Neuronal stem cell (in vitro differentiated cells): ENCODE data around the gene COG1. TPM values are rescaled to one million over a fixed set of nuclear protein-coding genes. Genes with fewer than 3 reads are reported as not detected.
"Not testable (repeated sequence)": the region's sequence is repeated elsewhere in the genome, so short reads cannot be mapped to it uniquely, and the experiment has no call there.

Experiments used
- DNase-seq: peaks from one replicate; pipeline ENCODE4 v3.0.0-alpha.2; 2013; ENCODE audit warnings: low spot score
- H2AFZ ChIP-seq: one replicate; pipeline ENCODE4 v1.6.1; 2013; ENCODE audit warnings: mild to moderate bottlenecking, low read length, inconsistent platforms
- H2AK5ac ChIP-seq: 2 replicates; pipeline ENCODE4 v1.6.1; 2013; ENCODE audit warnings: low read depth, mild to moderate bottlenecking, inconsistent platforms, low read length, moderate library complexity, mixed read lengths
- H2BK120ac ChIP-seq: 2 replicates; pipeline ENCODE4 v1.6.1; 2013; ENCODE audit warnings: low read depth, mild to moderate bottlenecking, inconsistent platforms, low read length, moderate library complexity, mixed read lengths
- H2BK12ac ChIP-seq: one replicate; pipeline ENCODE4 v1.6.1; 2013; ENCODE audit warnings: low read length, inconsistent platforms
- H2BK15ac ChIP-seq: 2 replicates; pipeline ENCODE4 v1.6.1; 2013; ENCODE audit warnings: mild to moderate bottlenecking, low read length, inconsistent platforms, mixed read lengths
- H2BK5ac ChIP-seq: one replicate; pipeline ENCODE4 v1.6.1; 2013; ENCODE audit warnings: inconsistent platforms, mild to moderate bottlenecking, low read length, moderate library complexity
- H3K14ac ChIP-seq: one replicate; pipeline ENCODE4 v1.6.1; 2013; ENCODE audit warnings: low read length, inconsistent platforms
- H3K18ac ChIP-seq: 2 replicates; pipeline ENCODE4 v1.6.1; 2013; ENCODE audit warnings: low read length, inconsistent platforms
- H3K23ac ChIP-seq: 2 replicates; pipeline ENCODE4 v1.6.1; 2013; ENCODE audit warnings: low read depth, mild to moderate bottlenecking, mixed read lengths, low read length, inconsistent platforms; ENCODE audit not compliant: poor library complexity
- H3K27ac ChIP-seq: replicated peaks from 3 replicates; pipeline ENCODE4 v1.5.1; 2013; ENCODE audit warnings: low read length, inconsistent platforms
- H3K27me3 ChIP-seq, 3 experiments: 2 replicates each; pipeline ENCODE4 v1.6.1; 2013; ENCODE audit warnings: low read length in 3 of 3, mild to moderate bottlenecking in 2 of 3, inconsistent platforms in 1 of 3, low read depth in 1 of 3, mixed read lengths in 1 of 3, moderate library complexity in 1 of 3; ENCODE audit not compliant: control insufficient read depth in 3 of 3, insufficient read depth in 3 of 3
- H3K36me3 ChIP-seq, 2 donors: replicated peaks in 1 of 2; 2 replicates each; pipeline ENCODE4 v1.6.1; 2013; ENCODE audit warnings: low read length in 2 of 2; ENCODE audit not compliant: control insufficient read depth in 2 of 2, insufficient read depth in 2 of 2
- H3K4ac ChIP-seq: 2 replicates; pipeline ENCODE4 v1.6.1; 2013; ENCODE audit warnings: inconsistent platforms, mild to moderate bottlenecking, low read length, moderate library complexity
- H3K4me1 ChIP-seq, 2 donors: 1 replicate in 1 of 2; 2 replicates in 1 of 2; pipeline ENCODE4 v1.6.1; 2013; ENCODE audit warnings: low read length in 2 of 2, low read depth in 1 of 2; ENCODE audit not compliant: control insufficient read depth in 2 of 2, insufficient read depth in 1 of 2
- H3K4me2 ChIP-seq: one replicate; pipeline ENCODE4 v1.6.1; 2013; ENCODE audit warnings: mild to moderate bottlenecking, low read length, inconsistent platforms; ENCODE audit not compliant: insufficient read depth, poor library complexity, severe bottlenecking
- H3K4me3 ChIP-seq, 2 donors: 2 replicates each; pipeline ENCODE4 v1.5.1; 2013; ENCODE audit warnings: low read length in 2 of 2, mild to moderate bottlenecking in 2 of 2, inconsistent platforms in 1 of 2, moderate library complexity in 1 of 2
- H3K79me1 ChIP-seq: one replicate; pipeline ENCODE4 v1.6.1; 2013; ENCODE audit warnings: low read depth, mild to moderate bottlenecking, inconsistent platforms, low read length, moderate library complexity
- H3K9ac ChIP-seq: one replicate; pipeline ENCODE4 v1.6.1; 2013; ENCODE audit warnings: mild to moderate bottlenecking, low read depth, low read length, inconsistent platforms; ENCODE audit not compliant: poor library complexity
- H3K9me3 ChIP-seq, 2 donors: replicated peaks in 1 of 2; 2 replicates each; pipeline versions ENCODE3 to v1.6.1; 2013; ENCODE audit warnings: low read length in 2 of 2, mild to moderate bottlenecking in 2 of 2, inconsistent platforms in 1 of 2, low read depth in 1 of 2, mixed read lengths in 1 of 2, moderate library complexity in 1 of 2; ENCODE audit not compliant: control insufficient read depth in 2 of 2, insufficient read depth in 1 of 2
- H4K8ac ChIP-seq: one replicate; pipeline ENCODE4 v1.6.1; 2013; ENCODE audit warnings: low read depth, mild to moderate bottlenecking, inconsistent platforms, low read length, moderate library complexity
- H4K91ac ChIP-seq: one replicate; pipeline ENCODE4 v1.6.1; 2013; ENCODE audit warnings: low read length, low read depth, mild to moderate bottlenecking, inconsistent platforms; ENCODE audit not compliant: poor library complexity
- WGBS, 2 donors: extraction: QIAGEN DNeasy Blood & Tissue Kit; methylation state at CpG; one replicate each; pipeline ENCODE4 v1.1.7; 2013; ENCODE audit warnings: missing lambda C conversion rate in 2 of 2, mixed read lengths in 1 of 2; ENCODE audit not compliant: insufficient read length in 2 of 2, insufficient replicate concordance in 1 of 2; ENCODE audit errors: extremely low coverage in 2 of 2; 5-methylcytosine and 5-hydroxymethylcytosine counted together
- polyA plus RNA-seq, 2 experiments: library from polyadenylated mRNA; stranded (reverse); fragments of 200-250 nt; gene quantifications; one replicate each; pipeline ENCODE4 v1.2.3, GENCODE V29; 2013

The COG1 gene, protein sequence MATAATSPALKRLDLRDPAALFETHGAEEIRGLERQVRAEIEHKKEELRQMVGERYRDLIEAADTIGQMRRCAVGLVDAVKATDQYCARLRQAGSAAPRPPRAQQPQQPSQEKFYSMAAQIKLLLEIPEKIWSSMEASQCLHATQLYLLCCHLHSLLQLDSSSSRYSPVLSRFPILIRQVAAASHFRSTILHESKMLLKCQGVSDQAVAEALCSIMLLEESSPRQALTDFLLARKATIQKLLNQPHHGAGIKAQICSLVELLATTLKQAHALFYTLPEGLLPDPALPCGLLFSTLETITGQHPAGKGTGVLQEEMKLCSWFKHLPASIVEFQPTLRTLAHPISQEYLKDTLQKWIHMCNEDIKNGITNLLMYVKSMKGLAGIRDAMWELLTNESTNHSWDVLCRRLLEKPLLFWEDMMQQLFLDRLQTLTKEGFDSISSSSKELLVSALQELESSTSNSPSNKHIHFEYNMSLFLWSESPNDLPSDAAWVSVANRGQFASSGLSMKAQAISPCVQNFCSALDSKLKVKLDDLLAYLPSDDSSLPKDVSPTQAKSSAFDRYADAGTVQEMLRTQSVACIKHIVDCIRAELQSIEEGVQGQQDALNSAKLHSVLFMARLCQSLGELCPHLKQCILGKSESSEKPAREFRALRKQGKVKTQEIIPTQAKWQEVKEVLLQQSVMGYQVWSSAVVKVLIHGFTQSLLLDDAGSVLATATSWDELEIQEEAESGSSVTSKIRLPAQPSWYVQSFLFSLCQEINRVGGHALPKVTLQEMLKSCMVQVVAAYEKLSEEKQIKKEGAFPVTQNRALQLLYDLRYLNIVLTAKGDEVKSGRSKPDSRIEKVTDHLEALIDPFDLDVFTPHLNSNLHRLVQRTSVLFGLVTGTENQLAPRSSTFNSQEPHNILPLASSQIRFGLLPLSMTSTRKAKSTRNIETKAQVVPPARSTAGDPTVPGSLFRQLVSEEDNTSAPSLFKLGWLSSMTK
- polyA plus RNA-seq (2013, experiment 1 of 2): 22.7 TPM
- polyA plus RNA-seq (2013, experiment 2 of 2): 25.4 TPM

DNA sequence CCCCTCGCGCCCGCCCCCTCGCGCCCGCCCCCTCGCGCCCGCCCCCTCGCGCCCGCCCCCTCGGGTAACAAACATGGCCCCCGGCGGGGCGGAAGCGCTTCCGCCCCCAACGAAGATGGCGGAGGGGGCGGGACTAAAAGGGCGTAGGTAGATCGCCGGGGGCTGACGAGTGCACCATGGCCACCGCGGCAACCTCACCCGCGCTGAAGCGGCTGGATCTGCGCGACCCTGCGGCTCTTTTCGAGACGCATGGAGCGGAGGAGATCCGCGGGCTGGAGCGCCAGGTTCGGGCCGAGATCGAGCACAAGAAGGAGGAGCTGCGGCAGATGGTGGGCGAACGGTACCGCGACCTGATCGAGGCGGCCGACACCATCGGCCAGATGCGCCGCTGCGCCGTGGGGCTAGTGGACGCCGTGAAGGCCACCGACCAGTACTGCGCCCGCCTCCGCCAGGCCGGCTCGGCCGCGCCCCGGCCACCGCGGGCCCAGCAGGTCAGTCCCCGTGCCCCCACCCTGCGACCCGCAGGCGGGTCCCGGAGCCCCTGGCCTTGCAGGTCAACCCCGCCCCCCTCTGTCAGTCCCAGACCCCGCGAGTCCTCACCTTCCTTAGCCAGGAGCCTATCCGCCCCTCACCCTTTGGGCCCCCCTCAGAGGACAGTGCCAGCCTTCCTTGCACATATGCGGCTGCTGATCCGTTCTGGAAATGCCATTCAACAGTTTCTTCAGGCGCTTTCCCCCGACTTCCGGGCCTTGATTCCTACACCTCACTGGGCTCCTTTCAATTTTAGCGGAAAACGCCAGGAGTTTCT is at the start of gene COG1:
Gene COG1 (plus strand): TSS at position 162 of the 808 bp plus-strand sequence. CDS start 15 bp downstream, at position 177.
- H3K23ac ChIP-seq: peak within 1 kb of the TSS; percentile 98
- peak; percentile 87 for DNase-seq
- H2BK120ac ChIP-seq: peak within 1 kb of the TSS; percentile 27
- peak within 1 kb of the TSS; percentile 99 for H3K14ac ChIP-seq
- no peaks in the 10 kb centered on the region for H3K27me3 ChIP-seq
- H2BK15ac ChIP-seq: peak within 1 kb of the TSS; percentile 84
- H2BK5ac ChIP-seq: peak within 1 kb of the TSS; percentile 85
- peak within 1 kb of the TSS; percentile 97 to 99 for H3K4me3 ChIP-seq
- H3K4me2 ChIP-seq: peak within 1 kb of the TSS; percentile 73
- H3K18ac ChIP-seq: peak within 1 kb of the TSS; percentile 99
- H4K91ac ChIP-seq: no peak within 1 kb of the TSS
- no peaks in the 10 kb centered on the region for H3K79me1 ChIP-seq
- H3K9me3 ChIP-seq: no peaks in the 10 kb centered on the region
- peak within 1 kb of the TSS; percentile 99 for H2AFZ ChIP-seq
- H3K9ac ChIP-seq: peak within 1 kb of the TSS; percentile 98
- H2BK12ac ChIP-seq: no peak within 1 kb of the TSS
- no peak within 1 kb of the TSS for H3K4ac ChIP-seq
- H3K27ac ChIP-seq: peak within 1 kb of the TSS; percentile 92
- H3K36me3 ChIP-seq: peaks cover 17 to 30% of the 10 kb centered on the region in 2 donors
- WGBS, 2 donors: no CpG with 5 or more reads among the region's 84 CpGs
- peaks cover 0 to 4% of the 10 kb centered on the region in 2 donors for H3K4me1 ChIP-seq
- H2AK5ac ChIP-seq: no peak within 1 kb of the TSS
- H4K8ac ChIP-seq: peak within 1 kb of the TSS; percentile 89

DNA sequence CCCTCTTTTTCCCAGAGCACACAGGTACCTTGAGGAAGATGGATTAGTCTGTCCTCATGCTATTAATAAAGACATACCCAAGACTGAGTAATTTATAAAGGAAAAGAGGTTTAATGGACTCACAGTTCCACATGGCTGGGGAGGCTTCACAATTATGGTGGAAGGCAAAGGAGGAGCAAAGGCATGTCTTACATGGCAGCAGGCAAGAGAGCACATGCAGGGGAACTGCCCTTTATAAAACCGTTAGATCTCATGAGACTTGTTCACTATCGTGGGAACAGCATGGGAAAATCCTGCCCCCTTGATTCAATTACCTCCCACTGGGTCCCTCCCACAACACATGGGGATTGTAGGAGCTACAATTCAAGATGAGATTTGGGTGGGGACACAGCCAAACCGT is 48.6 kb upstream of the COG1 start:
- not testable (repeated sequence) for H3K4me1 ChIP-seq, H2AFZ ChIP-seq
- WGBS, 2 donors: no CpG with 5 or more reads among the region's 3 CpGs

DNA sequence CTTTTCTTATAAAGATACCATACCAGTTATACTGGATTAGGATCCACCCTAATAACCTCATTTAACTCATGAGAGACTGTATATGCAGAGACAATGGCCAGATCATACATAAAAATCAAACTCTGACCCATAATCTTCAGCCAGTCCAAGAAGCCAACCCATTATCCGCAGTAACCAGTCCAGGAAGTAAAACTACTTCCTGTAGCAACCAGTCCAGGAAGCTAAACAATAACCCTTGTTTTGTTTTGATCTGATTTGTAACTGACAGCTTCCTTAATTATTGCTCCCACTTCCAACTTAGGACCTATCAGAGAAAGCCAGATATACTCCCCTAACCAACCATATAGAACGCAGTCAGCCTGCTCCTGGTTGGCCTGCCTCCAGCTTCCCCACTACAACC is 47.2 kb upstream of the COG1 start:
- Histone ChIP-seq H3K4me2 (no peak overlapping the region), H3K4me3 (no peak overlapping the region), H3K4ac (no peak overlapping the region), H3K23ac (no peak overlapping the region), H3K27ac (no peak overlapping the region), H3K9me3 (peaks cover 0 to 5% of the 10 kb centered on the region in 2 donors), H2BK15ac (no peak overlapping the region), H2BK120ac (no peak overlapping the region), H3K18ac (no peak overlapping the region), H3K79me1 (no peaks in the 10 kb centered on the region), H3K4me1 (peaks cover 0 to 2% of the 10 kb centered on the region in 2 donors), H4K91ac (no peak overlapping the region), H3K27me3 (peaks cover 0 to 2% (median 0%) of the 10 kb centered on the region in 3 experiments), H2AFZ (no peak overlapping the region), H3K36me3 (no peaks in the 10 kb centered on the region), H2AK5ac (no peak overlapping the region), H3K14ac (no peak overlapping the region), H3K9ac (no peak overlapping the region), H2BK12ac (no peak overlapping the region), H2BK5ac (no peak overlapping the region), H4K8ac (no peak overlapping the region)
- no peak for DNase-seq
- whole genome bisulfite sequencing, 2 donors: no CpG with 5 or more reads among the region's 2 CpGs

More for the DNA sequence above, 48.6 kb upstream of the COG1 start:
- H3K27me3 ChIP-seq, H3K18ac ChIP-seq, H3K9me3 ChIP-seq, H3K23ac ChIP-seq, H3K4me2 ChIP-seq, H3K79me1 ChIP-seq, H2BK12ac ChIP-seq, H3K9ac ChIP-seq, H3K36me3 ChIP-seq, H2BK15ac ChIP-seq, H3K4ac ChIP-seq, H2BK5ac ChIP-seq, H2BK120ac ChIP-seq, DNase-seq, H4K91ac ChIP-seq, H2AK5ac ChIP-seq, H4K8ac ChIP-seq, H3K4me3 ChIP-seq, H3K14ac ChIP-seq, H3K27ac ChIP-seq: not testable (repeated sequence)
